Gastroesophageal sphincter (tissue), 3 donors: ENCODE data around the gene CAPG.

Source experiments
- EP300 ChIP-seq: sonication (generic); formaldehyde crosslinking; IDR thresholded peaks from one replicate; pipeline ENCODE4 v1.6.1; 2017; ENCODE audit warnings: antibody characterized with exemption, mild to moderate bottlenecking
- POLR2AphosphoS5 ChIP-seq: sonication (generic); formaldehyde crosslinking; IDR thresholded peaks from one replicate; pipeline ENCODE4 v1.6.1; 2017; ENCODE audit warnings: antibody characterized with exemption
- TF ChIP-seq, protein P1 (sequence below), 4 experiments: fragments of 200-600 bp in 2 of 4; fragments of 450-650 bp in 2 of 4; sonication (generic) in 1 of 4; IDR thresholded peaks; one replicate each; pipeline ENCODE4 v1.5.1; 2017 to 2019; ENCODE audit warnings: antibody characterized with exemption in 4 of 4, mild to moderate bottlenecking in 2 of 4, moderate library complexity in 2 of 4

DNA sequence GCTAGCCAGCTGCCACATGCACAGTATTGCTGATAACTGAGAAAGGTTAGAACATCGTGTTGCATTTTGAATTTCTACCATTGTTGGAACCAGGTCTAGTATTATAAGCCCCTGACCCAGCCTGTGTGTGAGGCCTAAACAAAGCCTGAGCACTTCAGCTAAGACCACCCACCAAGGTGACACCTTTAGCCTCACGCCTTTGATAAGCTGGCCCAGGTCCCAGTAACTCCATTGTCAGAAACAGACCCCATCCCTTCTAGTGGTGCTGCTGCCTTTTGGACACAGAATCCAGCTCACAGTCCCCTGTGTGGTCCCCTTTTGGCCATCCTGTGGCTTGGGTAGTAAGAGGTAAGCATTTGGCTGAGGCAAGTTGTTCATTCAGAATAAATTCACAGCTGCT lies 54.0 kb downstream of the CAPG start:
- TF ChIP-seq, protein P1, sequence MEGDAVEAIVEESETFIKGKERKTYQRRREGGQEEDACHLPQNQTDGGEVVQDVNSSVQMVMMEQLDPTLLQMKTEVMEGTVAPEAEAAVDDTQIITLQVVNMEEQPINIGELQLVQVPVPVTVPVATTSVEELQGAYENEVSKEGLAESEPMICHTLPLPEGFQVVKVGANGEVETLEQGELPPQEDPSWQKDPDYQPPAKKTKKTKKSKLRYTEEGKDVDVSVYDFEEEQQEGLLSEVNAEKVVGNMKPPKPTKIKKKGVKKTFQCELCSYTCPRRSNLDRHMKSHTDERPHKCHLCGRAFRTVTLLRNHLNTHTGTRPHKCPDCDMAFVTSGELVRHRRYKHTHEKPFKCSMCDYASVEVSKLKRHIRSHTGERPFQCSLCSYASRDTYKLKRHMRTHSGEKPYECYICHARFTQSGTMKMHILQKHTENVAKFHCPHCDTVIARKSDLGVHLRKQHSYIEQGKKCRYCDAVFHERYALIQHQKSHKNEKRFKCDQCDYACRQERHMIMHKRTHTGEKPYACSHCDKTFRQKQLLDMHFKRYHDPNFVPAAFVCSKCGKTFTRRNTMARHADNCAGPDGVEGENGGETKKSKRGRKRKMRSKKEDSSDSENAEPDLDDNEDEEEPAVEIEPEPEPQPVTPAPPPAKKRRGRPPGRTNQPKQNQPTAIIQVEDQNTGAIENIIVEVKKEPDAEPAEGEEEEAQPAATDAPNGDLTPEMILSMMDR (IDR thresholded peaks at IDR 0.05): no peak
- TF ChIP-seq EP300: no peak
- TF ChIP-seq POLR2AphosphoS5: no peak
